HG03432 (cell line): ENCODE measurements around the gene CEP112.
A peak's percentile ranks its signal among the peaks of the same experiment; 100 is the strongest.
"Not testable (repeated sequence)": the region's sequence is repeated elsewhere in the genome, so short reads cannot be mapped to it uniquely, and the experiment has no call there.

ENCODE experiments used
- ATAC-seq: cut with Tn5 transposase; IDR thresholded peaks from one replicate; pipeline ENCODE4 v1.9.1; 2021; ENCODE audit warnings: mild to moderate bottlenecking, moderate library complexity; ENCODE audit not compliant: unreplicated experiment

CEP112 gene

GRCh38 chr17:65794572-65794971, 397.4 kb downstream of the CEP112 start:
- ATAC-seq, result no peak

GRCh38 chr17:65790241-65790640, 401.7 kb downstream of the CEP112 start:
- no peak for ATAC-seq

- ATAC-seq, result no peak
Observed at GRCh38 chr17:65787503-65787902, 404.4 kb downstream of the CEP112 start.

GRCh38 chr17:65786479-65786878, 405.5 kb downstream of the CEP112 start:
- ATAC-seq, result no peak

GRCh38 chr17:65785109-65785508, 406.8 kb downstream of the CEP112 start:
- no peak for ATAC-seq

GRCh38 chr17:65783845-65784334, 408.0 kb downstream of the CEP112 start:
- ATAC-seq, result no peak

- not testable (repeated sequence) for ATAC-seq
Observed at GRCh38 chr17:65782104-65782706, 409.7 kb downstream of the CEP112 start.

- no peak for ATAC-seq
Observed at GRCh38 chr17:65780111-65780510, 411.8 kb downstream of the CEP112 start.

GRCh38 chr17:65776890-65777289, 415.0 kb downstream of the CEP112 start:
- no peak for ATAC-seq

- ATAC-seq, result no peak
Observed at GRCh38 chr17:65774787-65775186, 417.1 kb downstream of the CEP112 start.

- no peak for ATAC-seq
Observed at GRCh38 chr17:65772989-65773388, 418.9 kb downstream of the CEP112 start.

GRCh38 chr17:65771704-65772103, 420.2 kb downstream of the CEP112 start:
- ATAC-seq, result no peak

- ATAC-seq, result no peak
Observed at GRCh38 chr17:65763786-65764185, 428.1 kb downstream of the CEP112 start.

- no peak for ATAC-seq
Observed at GRCh38 chr17:65762973-65763372, 429.0 kb downstream of the CEP112 start.

GRCh38 chr17:65759532-65759931, 432.4 kb downstream of the CEP112 start:
- ATAC-seq, result no peak

GRCh38 chr17:65756760-65757159, 435.2 kb downstream of the CEP112 start:
- ATAC-seq, result no peak

GRCh38 chr17:65755799-65756198, 436.1 kb downstream of the CEP112 start:
- no peak for ATAC-seq

GRCh38 chr17:65754630-65755029, 437.3 kb downstream of the CEP112 start:
- no peak for ATAC-seq

- no peak for ATAC-seq
Observed at GRCh38 chr17:65754081-65754480, 437.9 kb downstream of the CEP112 start.

GRCh38 chr17:65753348-65753747, 438.6 kb downstream of the CEP112 start:
- no peak for ATAC-seq

- ATAC-seq, result no peak
Observed at GRCh38 chr17:65751263-65751662, 440.7 kb downstream of the CEP112 start.

- peak; percentile 65 for ATAC-seq
Observed at GRCh38 chr17:65750631-65751115, 441.3 kb downstream of the CEP112 start.

- ATAC-seq, result no peak
Observed at GRCh38 chr17:65750166-65750565, 441.8 kb downstream of the CEP112 start.
